Nucleus accumbens (tissue), 56 donors: ENCODE results near the gene DGUOK.
"Not testable (repeated sequence)": the region's sequence is repeated elsewhere in the genome, so short reads cannot be mapped to it uniquely, and the experiment has no call there.

Experiments used
- DNase-seq, 56 donors: peaks; one replicate each; lab custom pipeline; 2025; lab: John Stamatoyannopoulos, UW

Gene DGUOK

DNA sequence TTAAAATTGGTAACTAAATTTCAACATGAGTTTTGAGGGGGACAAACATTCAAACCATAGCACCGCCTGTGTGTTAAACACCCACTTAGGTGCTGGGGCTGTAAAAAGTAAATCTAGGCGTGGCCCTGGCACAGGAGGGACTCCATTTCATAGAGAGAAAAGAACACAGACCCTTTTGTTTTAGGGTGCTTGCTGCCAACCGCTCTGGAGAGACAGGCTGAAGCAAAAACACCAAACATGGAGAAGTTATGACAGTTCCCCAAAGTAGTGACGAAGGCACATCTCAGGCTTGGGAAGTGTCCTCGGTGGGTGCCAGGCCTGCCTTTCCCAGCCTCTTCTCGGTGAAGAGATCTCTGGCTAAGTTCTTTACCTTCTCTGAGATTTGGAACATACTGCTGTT is 28.7 kb upstream of the DGUOK start:
- no peak for DNase-seq

DNA sequence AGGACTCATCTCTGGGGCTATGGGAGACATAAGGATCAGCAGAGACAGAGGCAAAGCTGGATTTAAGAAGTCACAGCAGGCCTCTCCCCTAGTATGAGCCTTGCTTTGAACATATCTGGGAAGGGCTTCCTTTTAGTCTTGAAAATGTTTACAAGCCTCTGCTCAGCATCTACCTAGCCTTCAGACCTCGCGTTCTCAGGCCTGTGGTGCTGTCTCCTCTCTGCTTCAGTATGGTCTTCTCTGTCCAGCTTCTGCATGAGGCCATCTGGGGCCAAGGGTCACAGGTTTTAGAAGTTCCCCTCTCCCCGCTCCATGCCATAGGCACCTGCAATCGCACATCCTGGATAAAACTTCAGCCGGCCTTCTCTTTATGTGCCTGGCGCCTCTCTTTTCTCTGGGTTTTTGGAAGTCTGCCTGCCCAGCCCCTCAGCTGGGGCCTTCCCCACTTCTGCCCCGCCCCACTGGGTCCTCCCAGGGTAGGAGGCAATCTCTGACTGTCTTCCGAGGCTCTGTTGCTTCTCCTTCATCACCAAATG is 26.8 kb upstream of the DGUOK start:
- no peak for DNase-seq

DNA sequence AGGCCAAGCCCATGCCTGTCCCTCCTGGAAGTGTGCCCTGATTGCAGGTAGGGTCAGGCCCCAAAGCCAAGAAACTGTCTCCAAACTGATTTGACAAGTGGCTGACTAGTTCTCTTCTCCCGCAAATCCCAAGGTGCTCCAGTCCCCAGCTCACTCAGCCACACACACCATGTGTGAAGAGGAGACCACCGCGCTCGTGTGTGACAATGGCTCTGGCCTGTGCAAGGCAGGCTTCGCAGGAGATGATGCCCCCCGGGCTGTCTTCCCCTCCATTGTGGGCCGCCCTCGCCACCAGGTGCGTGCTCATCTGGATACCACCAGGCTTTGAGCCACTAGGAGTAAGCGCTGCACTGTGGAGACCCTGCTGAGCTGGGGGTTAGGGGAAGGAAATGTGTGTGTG is 25.5 kb upstream of the DGUOK start:
- DNase-seq, result no peak

DNA sequence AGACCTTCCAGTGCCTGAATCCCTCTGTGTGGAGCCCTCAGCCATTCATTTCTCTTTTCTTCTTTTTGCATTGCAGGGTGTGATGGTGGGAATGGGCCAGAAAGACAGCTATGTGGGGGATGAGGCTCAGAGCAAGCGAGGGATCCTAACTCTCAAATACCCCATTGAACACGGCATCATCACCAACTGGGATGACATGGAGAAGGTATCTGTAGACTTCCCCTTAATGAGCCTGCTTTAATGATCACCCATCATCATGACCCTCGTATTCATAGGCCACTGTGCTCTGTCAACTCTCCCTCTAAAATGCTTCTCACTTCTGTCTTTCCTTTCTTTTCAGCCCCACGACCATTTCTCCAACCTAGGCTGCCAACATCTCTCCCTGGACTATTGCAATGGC is 24.4 kb upstream of the DGUOK start:
- no peak for DNase-seq

DNA sequence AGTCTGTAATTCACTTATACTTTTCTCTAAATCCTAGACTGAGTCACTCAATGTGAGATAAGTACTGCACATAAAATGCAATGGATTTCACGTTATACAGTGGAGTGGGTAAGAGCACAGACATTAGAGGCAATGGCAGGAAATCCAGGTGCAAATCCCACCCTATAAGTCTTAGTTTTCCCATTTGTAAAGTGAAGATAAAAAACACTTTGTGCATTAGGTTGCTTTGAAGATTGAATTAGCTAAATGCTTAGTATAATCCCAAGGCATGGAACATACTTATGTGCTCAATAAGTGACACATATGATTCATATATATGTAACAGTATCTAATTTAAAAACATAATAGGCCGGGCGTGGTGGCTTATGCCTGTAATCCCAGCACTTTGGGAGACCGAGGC is 23.4 kb upstream of the DGUOK start:
- no peak for DNase-seq

DNA sequence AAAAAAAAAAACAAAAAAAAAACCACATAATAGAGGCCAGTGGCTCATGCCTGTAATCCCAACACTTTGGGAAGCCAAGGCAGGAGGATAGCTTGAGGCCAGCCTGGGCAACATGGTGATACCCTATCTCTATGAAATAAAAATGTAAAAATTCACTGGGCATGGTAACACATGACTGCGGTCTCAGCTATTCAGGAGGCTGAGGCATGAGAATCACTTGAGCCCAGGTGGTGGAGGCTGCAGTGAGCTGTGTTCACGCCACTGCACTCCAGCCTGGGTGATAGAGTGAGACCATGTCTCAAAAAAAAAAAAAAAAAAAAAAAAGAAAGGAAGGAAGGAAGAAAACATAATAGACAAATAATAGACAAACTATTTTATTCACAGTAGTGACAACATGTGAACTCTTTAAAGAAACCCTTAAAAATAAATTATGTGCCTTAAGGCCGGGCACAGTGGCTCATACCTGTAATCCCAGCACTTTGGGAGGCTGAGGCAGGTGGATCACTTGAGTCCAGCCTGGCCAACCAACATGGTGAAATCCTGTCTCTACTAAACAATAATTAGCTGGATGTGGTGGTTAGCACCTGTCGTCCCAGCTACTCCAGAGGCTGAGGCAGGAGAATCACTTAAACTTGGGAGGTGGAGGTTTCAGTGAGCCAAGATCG is 22.6 kb upstream of the DGUOK start:
- DNase-seq, result not testable (repeated sequence)

DNA sequence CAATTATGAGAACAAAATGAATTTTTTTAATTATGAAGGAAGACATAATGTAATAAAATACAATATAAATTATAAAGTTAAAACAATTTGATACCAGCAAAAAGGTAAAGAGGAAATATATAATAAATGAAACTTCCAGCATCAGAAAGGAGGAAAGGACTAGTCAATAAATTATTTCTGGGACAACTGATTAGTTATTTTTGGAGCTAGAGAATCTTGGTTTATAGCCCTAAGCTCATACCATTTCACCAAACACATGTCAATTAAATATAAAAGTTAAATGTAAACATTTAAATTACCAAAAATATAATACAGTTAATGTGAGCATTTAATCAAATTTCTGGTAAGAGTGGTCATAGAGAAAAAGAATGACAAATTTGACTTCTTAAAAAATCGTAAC is 21.7 kb upstream of the DGUOK start:
- no peak for DNase-seq

DNA sequence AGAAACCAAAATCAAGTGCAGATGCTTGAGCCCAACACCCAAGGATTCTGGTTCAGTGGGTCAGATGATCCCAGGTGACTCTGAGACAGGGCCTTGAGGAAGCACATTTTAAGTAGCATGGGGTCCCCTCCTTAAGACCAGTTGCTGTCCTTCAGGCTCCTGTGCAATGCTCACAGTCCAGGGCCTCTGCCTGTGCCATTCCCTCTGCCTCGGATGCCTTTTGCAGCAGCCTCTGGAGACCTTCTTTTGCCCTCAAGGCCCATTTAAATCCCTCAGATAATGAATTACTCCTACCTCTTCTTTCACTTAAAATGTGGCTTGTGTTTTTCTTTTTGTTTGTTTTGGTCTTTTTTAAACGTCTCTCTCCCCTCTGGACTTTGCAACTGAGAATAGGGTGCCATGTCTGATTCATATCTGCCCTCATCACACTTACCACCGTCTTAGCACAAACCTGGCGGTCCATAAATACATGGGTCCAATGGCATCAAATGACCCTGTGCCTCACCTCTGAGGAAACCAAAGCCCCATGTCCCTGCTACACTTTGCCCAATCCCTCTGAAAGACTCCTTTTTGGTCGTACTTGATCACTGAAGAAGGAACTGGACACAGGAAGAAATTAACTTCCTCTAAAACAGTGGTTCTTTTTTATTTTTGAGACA is 19.7 kb upstream of the DGUOK start:
- no peak for DNase-seq

DNA sequence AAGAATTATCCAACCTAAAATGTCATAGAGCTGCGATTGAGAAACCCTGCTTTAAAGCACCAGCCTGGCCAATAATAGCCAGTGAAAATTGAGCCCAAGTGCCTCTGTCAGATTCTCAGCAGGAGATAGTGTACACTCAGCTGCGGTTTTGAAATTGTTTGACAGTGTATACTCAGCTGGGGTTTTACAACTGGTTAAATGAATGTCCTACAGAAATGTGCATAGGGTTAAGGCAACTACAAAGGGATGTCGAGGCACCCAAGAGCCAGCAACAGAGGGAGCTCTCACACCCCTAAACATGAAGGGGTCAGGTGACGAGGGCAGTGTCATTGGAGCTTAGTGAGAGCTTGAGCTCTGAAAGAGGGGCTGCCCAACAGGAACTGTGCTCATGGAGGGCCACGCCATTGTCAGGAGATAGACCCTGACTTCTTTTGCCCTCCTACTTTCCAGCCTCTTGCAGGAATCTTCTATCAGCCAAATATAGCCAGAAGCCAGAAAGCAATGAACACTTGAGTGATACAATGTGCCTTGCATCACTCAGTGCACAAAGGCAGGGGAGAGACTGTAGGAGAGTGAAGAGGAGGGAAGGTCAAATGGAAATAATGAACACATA is 18.7 kb upstream of the DGUOK start:
- DNase-seq, result peak in 8 of 56 donors; percentile 3 to 31 (median 16)

DNA sequence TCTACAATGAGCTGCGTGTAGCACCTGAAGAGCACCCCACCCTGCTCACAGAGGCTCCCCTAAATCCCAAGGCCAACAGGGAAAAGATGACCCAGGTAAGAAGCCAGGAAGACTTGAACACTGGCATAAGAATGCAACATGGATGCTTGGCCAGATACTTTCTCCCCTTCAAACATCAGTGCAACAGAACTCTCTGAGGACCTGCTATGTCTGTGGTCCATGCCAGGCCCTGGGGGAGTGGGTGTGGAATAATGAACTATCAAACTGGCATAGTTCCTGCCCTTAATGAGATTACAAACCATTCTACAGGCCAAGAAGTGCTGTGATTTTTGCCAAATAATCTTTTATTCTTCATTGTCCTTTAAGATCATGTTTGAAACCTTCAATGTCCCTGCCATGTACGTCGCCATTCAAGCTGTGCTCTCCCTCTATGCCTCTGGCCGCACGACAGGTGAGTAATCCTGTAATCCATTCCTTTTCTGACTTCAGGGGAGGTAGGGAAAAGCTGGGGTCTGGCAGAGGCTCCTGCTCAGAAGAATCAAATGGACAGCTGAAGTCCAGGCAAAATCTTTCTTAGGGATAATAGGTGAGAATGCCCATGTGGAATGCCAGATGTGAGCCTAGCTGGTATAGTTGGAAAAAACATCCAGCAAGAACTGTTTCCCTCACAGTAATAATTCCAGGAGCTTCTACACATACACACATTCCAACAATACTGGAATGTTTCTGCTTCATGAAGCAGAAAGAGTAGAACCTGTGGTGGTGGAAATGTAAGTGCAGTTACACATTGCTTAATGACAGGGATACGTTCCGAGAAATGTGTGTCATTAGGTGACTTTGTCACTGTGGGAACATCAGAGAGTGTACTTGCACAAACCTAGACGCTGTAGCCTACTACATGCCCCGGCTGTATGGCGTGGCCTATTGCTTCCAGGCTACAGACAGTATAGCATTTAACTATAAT is 17.7 kb upstream of the DGUOK start:
- DNase-seq, result no peak

DNA sequence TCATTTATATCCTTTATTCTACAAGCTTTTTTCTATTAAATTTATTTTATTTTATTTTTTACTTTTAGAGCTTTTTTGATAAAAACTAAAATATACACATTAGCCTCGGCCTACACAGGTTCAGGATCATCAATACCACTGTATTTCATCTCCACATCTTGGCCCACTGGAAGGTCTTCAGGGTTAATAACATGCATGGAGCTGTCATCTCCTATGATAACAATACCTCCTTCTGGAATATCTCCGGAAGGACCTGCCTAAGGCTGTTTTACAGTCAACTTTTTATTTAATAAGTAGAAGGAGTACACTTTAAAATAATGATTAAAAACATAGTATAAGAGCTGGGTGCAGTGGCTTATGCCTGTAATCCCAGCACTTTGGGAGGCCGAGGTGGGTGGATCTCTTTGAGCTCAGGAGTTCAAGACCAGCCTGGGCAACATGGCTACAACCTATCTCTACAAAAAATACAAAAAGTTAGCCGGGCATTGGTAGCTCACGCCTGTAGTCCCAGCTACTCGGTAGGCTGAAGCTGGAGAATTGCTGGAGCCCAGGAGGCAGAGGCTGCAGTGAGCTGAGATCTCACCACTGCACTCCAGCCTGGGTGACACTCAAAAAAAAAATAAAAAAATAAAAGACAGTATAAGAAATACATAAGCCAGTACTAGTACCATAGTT is 15.7 kb upstream of the DGUOK start:
- no peak for DNase-seq

DNA sequence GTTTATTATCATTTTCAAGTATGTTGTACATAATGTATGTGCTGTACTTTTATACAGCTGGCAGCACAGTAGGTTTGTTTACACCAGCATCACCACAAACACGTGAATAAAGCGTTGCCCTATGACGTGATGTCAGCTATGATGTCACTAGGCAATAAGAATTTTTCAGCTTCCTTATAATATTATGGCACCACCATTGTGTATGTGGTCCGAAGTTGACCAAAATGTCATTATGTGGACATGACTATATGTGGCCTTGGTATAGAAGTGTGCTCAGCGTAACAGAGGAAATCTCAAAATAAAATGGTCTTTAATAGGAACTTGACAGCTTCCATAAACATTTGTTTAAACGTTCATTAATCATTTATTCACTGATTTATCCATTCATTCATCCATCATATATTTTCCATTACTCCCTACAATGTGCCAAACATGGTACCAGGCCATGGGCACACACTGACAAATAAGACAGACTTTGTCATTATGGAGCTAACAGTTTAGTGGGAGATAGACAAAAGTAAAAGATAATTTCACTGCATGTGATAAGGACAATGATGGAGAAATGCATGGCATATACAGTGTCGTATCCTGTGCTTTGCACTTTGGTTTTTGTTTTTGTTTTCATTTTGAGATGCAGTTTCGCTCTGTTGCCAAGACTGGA is 15.0 kb upstream of the DGUOK start:
- DNase-seq, result no peak

DNA sequence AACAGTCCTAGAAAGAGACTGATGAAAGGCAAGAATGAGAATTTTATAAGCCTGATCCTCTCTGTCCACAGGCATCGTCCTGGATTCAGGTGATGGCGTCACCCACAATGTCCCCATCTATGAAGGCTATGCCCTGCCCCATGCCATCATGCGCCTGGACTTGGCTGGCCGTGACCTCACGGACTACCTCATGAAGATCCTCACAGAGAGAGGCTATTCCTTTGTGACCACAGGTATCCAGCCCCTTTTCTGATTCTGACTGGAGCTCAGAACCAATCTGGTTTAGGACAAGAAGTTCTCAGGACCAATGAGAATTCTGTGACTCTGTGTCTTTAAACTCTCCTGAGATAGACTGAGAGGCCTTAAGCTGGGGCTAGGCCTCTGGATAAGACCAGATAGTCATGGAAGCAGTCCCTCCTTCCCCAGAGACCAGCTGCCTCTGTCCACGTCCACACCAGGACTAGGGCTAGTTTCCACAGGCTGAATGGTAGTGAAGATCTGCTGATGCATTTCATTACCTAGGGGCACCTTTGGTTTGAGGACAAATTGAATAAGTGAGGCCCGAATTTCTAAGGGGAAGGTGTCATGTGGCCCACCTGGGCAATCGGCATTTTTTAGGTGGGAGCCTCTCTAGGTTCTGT is 13.1 kb upstream of the DGUOK start:
- DNase-seq, result no peak

DNA sequence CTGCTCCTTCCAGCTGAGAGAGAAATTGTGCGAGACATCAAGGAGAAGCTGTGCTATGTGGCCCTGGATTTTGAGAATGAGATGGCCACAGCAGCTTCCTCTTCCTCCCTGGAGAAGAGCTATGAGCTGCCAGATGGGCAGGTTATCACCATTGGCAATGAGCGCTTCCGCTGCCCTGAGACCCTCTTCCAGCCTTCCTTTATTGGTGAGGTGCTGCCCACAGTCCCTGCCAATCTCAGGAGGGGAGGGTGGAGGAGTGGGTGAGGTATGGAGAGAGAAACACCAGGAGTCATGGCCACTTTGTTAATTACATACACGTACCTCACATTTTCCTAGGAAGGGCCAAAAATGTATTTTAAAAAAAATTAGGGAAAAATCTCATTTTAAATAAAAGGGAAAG is 12.0 kb upstream of the DGUOK start:
- DNase-seq, result no peak

DNA sequence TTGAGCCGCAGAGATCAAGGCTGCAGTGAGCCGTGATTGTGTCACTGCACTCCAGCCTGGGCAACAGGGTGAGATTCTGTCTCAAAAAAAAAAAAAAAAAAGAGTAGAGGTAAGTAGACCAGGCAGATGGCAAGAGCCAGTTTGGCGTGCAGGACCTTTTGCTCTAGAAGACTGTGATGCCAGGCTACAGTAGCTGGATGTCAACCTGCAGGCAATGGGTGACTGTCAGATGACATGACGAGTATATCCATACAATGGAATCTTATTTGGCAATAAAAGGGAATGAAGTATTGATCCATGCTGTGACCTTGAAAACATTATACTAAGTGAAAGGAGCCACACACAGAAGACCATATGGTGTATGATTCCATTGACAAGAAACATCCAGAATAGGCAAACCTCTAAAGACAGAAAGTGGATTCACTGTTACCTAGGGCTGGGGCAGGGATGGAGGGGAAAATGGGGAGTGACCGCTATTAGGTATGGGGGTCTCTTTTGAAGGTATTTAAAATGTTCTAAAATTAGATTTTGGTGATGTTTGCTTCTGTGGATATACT is 11.2 kb upstream of the DGUOK start:
- no peak for DNase-seq

DNA sequence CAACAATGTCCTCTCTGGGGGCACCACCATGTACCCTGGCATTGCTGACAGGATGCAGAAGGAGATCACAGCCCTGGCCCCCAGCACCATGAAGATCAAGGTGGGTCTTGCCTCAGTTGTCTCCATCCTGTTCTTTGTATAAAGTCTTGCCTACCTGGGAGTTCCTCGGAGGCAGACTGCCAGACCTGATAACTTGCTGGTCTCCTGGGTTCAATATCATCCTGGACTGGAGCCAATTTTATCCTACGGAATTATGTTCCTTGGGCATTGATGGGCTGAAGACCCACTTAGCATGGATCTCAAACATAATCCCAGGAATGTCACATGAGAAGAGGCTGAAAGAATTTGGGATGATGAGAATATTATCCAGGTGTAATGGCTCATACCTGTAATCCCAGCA is 10.0 kb upstream of the DGUOK start:
- no peak for DNase-seq

DNA sequence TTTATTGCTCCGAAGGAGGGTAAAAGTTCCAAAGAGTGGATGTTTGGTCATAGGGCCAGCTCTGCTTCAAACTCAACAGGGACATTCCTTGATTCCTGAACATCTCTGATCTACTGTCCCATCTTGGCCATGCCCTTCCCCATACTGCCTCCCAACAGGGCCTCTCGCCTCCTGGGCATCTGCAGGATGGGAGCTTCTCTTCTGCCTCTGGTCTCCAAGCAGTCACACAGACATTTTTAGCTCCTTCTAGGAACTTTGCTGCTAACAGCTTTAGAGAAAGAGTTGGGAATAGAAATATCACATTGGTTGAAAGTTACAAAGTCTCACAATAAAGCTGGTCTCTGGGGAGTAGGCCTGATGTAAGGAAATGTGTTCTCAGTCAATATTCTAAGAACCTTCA is 9.4 kb upstream of the DGUOK start:
- DNase-seq, result no peak

DNA sequence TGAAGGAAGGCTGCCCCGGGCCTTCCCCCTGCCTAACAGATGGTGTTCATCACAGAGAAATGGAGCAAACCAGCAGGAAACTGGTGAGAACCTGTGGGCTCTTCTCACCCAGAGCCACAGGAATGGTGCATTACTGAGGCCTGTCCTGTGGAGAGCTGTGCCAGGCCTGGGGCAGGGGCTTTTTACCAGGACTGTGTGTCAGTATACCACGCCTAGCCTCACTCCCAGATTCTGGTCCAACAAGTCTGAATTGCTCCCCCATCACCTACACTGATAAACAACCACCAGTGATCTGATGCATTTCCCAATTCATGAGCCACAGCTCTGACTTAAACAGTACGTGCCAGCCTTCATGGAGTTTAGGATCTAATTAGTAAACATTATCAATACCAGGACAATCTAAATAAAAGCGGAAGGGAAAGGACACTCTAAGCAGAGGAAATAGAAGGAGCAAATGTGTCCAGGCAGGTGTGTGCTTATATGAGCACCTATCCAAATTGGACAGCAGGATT is 8.9 kb upstream of the DGUOK start:
- DNase-seq, result no peak

DNA sequence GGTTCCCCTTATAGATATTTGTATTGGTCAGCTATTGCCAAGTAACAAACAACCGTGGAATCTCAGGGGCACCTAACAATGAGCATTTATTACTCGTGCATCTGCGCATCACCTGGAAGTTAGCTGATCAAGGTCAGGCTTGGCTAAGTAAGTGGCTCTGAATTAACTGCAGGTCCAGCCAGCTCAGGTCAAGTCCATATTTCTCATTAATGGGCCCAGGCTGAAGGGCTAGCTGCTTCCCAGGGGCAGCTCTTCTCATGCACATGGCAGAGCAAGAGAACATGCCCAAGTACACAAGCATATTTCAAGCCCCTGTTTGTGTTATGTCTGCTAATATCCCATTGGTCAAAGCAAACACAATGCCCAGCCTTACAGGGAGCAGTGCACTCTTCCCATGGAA is 7.8 kb upstream of the DGUOK start:
- DNase-seq, result no peak
